IMR-90 (cell line): Measurements from ENCODE around the gene GRK5.

ENCODE experiments used
- BHLHE40 ChIP-seq: fragments of 150-350 bp; IDR thresholded peaks from 2 replicates; pipeline ENCODE4 v1.6.1; 2016; ENCODE audit warnings: mild to moderate bottlenecking, low read depth, low read length
- CEBPB ChIP-seq: IDR thresholded peaks from 2 replicates; pipeline ENCODE4 v1.6.1; 2012; ENCODE audit warnings: low read depth, low read length, improper control_type of control experiment
- CHD1 ChIP-seq: IDR thresholded peaks from 2 replicates; pipeline ENCODE4 v1.6.1; 2012; ENCODE audit warnings: low read depth, low read length, improper control_type of control experiment
- CTCF ChIP-seq: conservative IDR thresholded peaks from 2 replicates; pipeline ENCODE4 v1.5.1; 2012; ENCODE audit warnings: mild to moderate bottlenecking, low read depth, low read length, improper control_type of control experiment
- MAFK ChIP-seq: IDR thresholded peaks from 2 replicates; pipeline ENCODE4 v1.6.1; 2012; ENCODE audit warnings: low read depth, low read length, improper control_type of control experiment
- MAZ ChIP-seq: IDR thresholded peaks from 2 replicates; pipeline ENCODE4 v1.6.1; 2012; ENCODE audit warnings: low read depth, mild to moderate bottlenecking, low read length, improper control_type of control experiment, moderate library complexity, borderline replicate concordance
- MXI1 ChIP-seq: IDR thresholded peaks from 2 replicates; pipeline ENCODE4 v1.6.1; 2012; ENCODE audit warnings: low read depth, mild to moderate bottlenecking, low read length, moderate library complexity, borderline replicate concordance
- NFE2L2 ChIP-seq: fragments of 150-350 bp; IDR thresholded peaks from 2 replicates; pipeline ENCODE4 v1.6.1; 2016; ENCODE audit warnings: low read depth, mild to moderate bottlenecking, low read length
- POLR2A ChIP-seq: IDR thresholded peaks from 2 replicates; pipeline ENCODE4 v1.6.1; 2012; ENCODE audit warnings: mild to moderate bottlenecking, low read depth, low read length
- RCOR1 ChIP-seq: IDR thresholded peaks from 2 replicates; pipeline ENCODE4 v1.6.1; 2012; ENCODE audit warnings: mild to moderate bottlenecking, low read length, improper control_type of control experiment; ENCODE audit not compliant: insufficient replicate concordance
- RFX5 ChIP-seq: IDR thresholded peaks from 2 replicates; pipeline ENCODE4 v1.8.0; 2012; ENCODE audit warnings: low read depth, mild to moderate bottlenecking, low read length, moderate library complexity
- SMC3 ChIP-seq: fragments of 150-350 bp; IDR thresholded peaks from 2 replicates; pipeline ENCODE4 v1.6.1; 2016; ENCODE audit warnings: low read depth, mild to moderate bottlenecking, antibody characterized with exemption, low read length, moderate library complexity
- USF2 ChIP-seq: fragments of 150-350 bp; IDR thresholded peaks from 2 replicates; pipeline ENCODE4 v1.6.1; 2017; ENCODE audit warnings: mild to moderate bottlenecking, antibody characterized with exemption, low read length, low read depth
- TF ChIP-seq, protein P1 (sequence below): fragments of 150-350 bp; IDR thresholded peaks from 2 replicates; pipeline ENCODE4 v1.6.1; 2016; ENCODE audit warnings: low read depth, mild to moderate bottlenecking, low read length, moderate library complexity, borderline replicate concordance

DNA sequence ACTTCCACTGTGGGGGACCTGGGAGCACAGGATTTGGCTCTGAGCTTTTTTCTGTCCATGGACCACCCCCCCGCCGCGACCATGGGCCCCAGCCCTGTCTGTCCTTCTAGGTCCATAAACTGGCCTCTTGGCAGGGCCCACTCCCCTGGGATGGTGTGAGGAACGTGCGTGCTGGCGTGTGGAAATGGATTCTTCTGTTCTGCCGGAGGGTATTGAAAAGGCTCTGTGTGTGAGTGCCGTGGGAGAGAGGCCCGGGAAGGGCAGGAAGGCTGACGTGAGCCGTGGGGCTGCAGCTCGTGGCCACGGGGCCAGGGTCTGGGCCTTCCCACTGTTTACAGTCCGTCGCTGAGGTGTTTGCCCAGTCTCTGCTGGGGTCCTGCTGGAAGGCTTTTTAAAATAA is 123.7 kb downstream of the GRK5 start:
- no peak for TF ChIP-seq RFX5
- TF ChIP-seq RCOR1 = no peak
- TF ChIP-seq BHLHE40 = no peak
- TF ChIP-seq CTCF = no peak
- TF ChIP-seq SMC3 = no peak
- no peak for TF ChIP-seq POLR2A
- no peak for TF ChIP-seq USF2
- no peak for TF ChIP-seq MAZ
- TF ChIP-seq CEBPB = no peak
- no peak for TF ChIP-seq CHD1
- TF ChIP-seq, protein P1, sequence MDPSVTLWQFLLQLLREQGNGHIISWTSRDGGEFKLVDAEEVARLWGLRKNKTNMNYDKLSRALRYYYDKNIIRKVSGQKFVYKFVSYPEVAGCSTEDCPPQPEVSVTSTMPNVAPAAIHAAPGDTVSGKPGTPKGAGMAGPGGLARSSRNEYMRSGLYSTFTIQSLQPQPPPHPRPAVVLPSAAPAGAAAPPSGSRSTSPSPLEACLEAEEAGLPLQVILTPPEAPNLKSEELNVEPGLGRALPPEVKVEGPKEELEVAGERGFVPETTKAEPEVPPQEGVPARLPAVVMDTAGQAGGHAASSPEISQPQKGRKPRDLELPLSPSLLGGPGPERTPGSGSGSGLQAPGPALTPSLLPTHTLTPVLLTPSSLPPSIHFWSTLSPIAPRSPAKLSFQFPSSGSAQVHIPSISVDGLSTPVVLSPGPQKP = no peak
- no peak for TF ChIP-seq MAFK
- TF ChIP-seq MXI1 = no peak
- TF ChIP-seq NFE2L2 = no peak
